ENCODE results near the gene FOXA2. TPM values are rescaled to one million over a fixed set of nuclear protein-coding genes. Genes with fewer than 3 reads are reported as not detected.

Gene FOXA2
- total and polyA plus RNA-seq, 7 donors: 5.8 to 12.7 (median 9.6) TPM; not detected in 4

GRCh38 chr20:22616551-22616950 is 32.2 kb upstream of the FOXA2 start:
- Histone ChIP-seq H3K27ac (no peak overlapping the region), H3K9me3 (no peaks in the 10 kb centered on the region), H3K4me1 (no peaks in the 10 kb centered on the region), H3K27me3 (peaks cover 0 to 15% (median 0%) of the 10 kb centered on the region in 3 donors), H3K36me3 (no peaks in the 10 kb centered on the region), H3K4me3 (no peak overlapping the region)
- DNase-seq: no peak
- WGBS, 2 donors: 51 to 63% methylated on average over 3 of the region's 3 CpGs
- intact Hi-C loops (cut with DNase I): no loop called here
- TF ChIP-seq POLR2AphosphoS5 (IDR thresholded peaks at IDR 0.05): no peak
- no peak for TF ChIP-seq CTCF (IDR thresholded peaks at IDR 0.05)
- no peak for TF ChIP-seq POLR2A (IDR thresholded peaks at IDR 0.05)
- no peak for TF ChIP-seq EP300 (IDR thresholded peaks at IDR 0.05)

- Histone ChIP-seq H3K9me3 (no peaks in the 10 kb centered on the region), H3K4me1 (no peaks in the 10 kb centered on the region), H3K36me3 (no peaks in the 10 kb centered on the region), H3K27ac (no peak overlapping the region), H3K27me3 (peaks cover 0 to 15% (median 0%) of the 10 kb centered on the region in 3 donors), H3K4me3 (no peak overlapping the region)
- no peak for TF ChIP-seq POLR2AphosphoS5 (IDR thresholded peaks at IDR 0.05)
- no peak for TF ChIP-seq CTCF (IDR thresholded peaks at IDR 0.05)
- no peak for TF ChIP-seq POLR2A (IDR thresholded peaks at IDR 0.05)
- TF ChIP-seq EP300 (IDR thresholded peaks at IDR 0.05): no peak
- WGBS, 2 donors: 83 to 85% methylated on average over 6 of the region's 6 CpGs
- no peak for DNase-seq
- intact Hi-C loops (cut with DNase I): no loop called here
Measured at GRCh38 chr20:22615425-22615824, 31.1 kb upstream of the FOXA2 start.

DNA sequence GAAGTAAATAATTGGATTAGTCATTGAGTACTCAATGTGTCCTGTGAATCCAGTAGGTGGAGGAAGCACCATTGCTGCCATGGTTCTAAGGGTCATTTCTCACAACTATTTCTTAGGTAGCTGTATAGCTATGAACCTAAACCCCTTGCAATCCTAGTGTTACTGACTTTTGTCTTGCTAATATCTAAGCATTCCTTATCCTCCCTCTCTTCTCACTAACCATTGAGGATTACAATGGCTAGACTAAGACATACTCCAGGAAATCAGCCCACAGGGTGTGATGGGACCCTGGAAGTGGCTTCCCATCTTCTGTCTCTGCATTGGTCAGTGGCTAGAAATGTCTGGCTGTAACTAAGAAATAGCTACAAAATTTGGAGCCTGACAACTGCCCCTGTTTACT is 27.3 kb upstream of the FOXA2 start:
- TF ChIP-seq EP300 (IDR thresholded peaks at IDR 0.05) (no peak), CTCF (IDR thresholded peaks at IDR 0.05) (no peak), POLR2AphosphoS5 (IDR thresholded peaks at IDR 0.05) (no peak), POLR2A (IDR thresholded peaks at IDR 0.05) (no peak)
- no peaks in the 10 kb centered on the region for H3K9me3 ChIP-seq
- intact Hi-C loops (cut with DNase I): no loop called here
- DNase-seq: no peak
- no peaks in the 10 kb centered on the region for H3K4me1 ChIP-seq
- H3K36me3 ChIP-seq: no peaks in the 10 kb centered on the region
- H3K27ac ChIP-seq: no peak overlapping the region
- peaks cover 0 to 20% (median 0%) of the 10 kb centered on the region in 3 donors for H3K27me3 ChIP-seq
- H3K4me3 ChIP-seq: no peak overlapping the region

- no peaks in the 10 kb centered on the region for H3K4me1 ChIP-seq
- 33 to 37% methylated on average over 2 of the region's 2 CpGs for WGBS, 2 donors
- intact Hi-C loops (cut with DNase I): no loop called here
- no peak overlapping the region for H3K27ac ChIP-seq
- no peaks in the 10 kb centered on the region for H3K36me3 ChIP-seq
- DNase-seq: no peak
- no peak overlapping the region for H3K4me3 ChIP-seq
- no peaks in the 10 kb centered on the region for H3K9me3 ChIP-seq
- H3K27me3 ChIP-seq: peaks cover 0 to 5% (median 0%) of the 10 kb centered on the region in 3 donors
- TF ChIP-seq EP300 (IDR thresholded peaks at IDR 0.05) (no peak), POLR2A (IDR thresholded peaks at IDR 0.05) (no peak), CTCF (IDR thresholded peaks at IDR 0.05) (no peak), POLR2AphosphoS5 (IDR thresholded peaks at IDR 0.05) (no peak)
Measured at GRCh38 chr20:22607695-22608094, 23.3 kb upstream of the FOXA2 start.

DNA sequence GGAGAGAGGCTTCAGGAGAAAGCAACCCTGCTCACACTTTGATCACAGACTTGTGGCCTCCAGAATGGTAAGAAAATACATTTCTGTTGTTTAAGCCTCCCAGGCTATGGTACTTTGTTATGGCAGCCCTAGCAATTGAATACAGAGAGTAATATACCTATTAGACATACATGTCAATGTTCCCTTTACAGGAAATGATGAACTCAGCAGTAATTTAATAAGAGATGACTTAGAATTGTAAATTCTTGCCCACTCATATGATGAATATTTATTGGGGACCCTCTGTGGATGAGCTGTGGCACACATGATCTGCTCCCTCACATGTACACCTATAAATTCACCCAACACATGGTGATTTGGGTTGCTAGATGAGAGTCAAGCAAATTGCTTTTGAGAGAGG is 20.4 kb upstream of the FOXA2 start:
- H3K4me3 ChIP-seq: no peak overlapping the region
- no peaks in the 10 kb centered on the region for H3K4me1 ChIP-seq
- H3K36me3 ChIP-seq: no peaks in the 10 kb centered on the region
- H3K27me3 ChIP-seq: peaks cover 0 to 4% (median 0%) of the 10 kb centered on the region in 3 donors
- no peaks in the 10 kb centered on the region for H3K9me3 ChIP-seq
- intact Hi-C loops (cut with DNase I): no loop called here
- no peak overlapping the region for H3K27ac ChIP-seq
- no peak for TF ChIP-seq POLR2AphosphoS5 (IDR thresholded peaks at IDR 0.05)
- TF ChIP-seq POLR2A (IDR thresholded peaks at IDR 0.05): no peak
- no peak for TF ChIP-seq EP300 (IDR thresholded peaks at IDR 0.05)
- TF ChIP-seq CTCF (IDR thresholded peaks at IDR 0.05): no peak
- DNase-seq: no peak

Data from sigmoid colon (tissue), 7 donors.